HCT116 (cell line): Measurements from ENCODE around the gene FN3KRP. TPM values are rescaled to one million over a fixed set of nuclear protein-coding genes. Genes with fewer than 3 reads are reported as not detected.

ENCODE experiments used
- ATAC-seq: fragments of 200-7000 bp; cut with Tn5 transposase; 2 replicates; pipeline ENCODE4 v1.9.1; 2020; ENCODE audit warnings: mild to moderate bottlenecking, moderate library complexity
- BruUV-seq: library from RNA; stranded (reverse); fragments of 400-500 nt; replicated peaks from 2 replicates; lab custom pipeline; 2021; lab: Mats Ljungman, UMichigan
- CTCF ChIA-PET: fragments of 300-600 bp; sonication (Branson Sonifier 250); formaldehyde crosslinking; loops from one replicate; lab custom pipeline; 2021; ENCODE audit warnings: antibody characterized with exemption; lab: Charles Lee
- POLR2A ChIA-PET: fragments of 300-600, 350-600 bp; sonication (Branson Sonifier 250); formaldehyde crosslinking; loops from one replicate; lab custom pipeline; 2021; ENCODE audit warnings: antibody characterized with exemption; lab: Charles Lee
- RAD21 ChIA-PET, 2 experiments: fragments of 300-600 bp; sonication (Branson Sonifier 250); formaldehyde crosslinking; loops; one replicate each; lab custom pipeline; 2023; ENCODE audit warnings: low total read pairs in 2 of 2; ENCODE audit not compliant: uncharacterized antibody in 2 of 2, unreplicated experiment in 2 of 2, low non-redundant PET in 1 of 2; lab: Charles Lee
- DNase-seq: peaks from one replicate; pipeline ENCODE4 v3.0.0-alpha.2; 2010; ENCODE audit warnings: low read depth, low spot score
- H2AFZ ChIP-seq: fragments of 200-600 bp; shearing (Covaris generic), sonication (generic); 2 replicates; pipeline ENCODE4 v1.6.1; 2017; ENCODE audit warnings: low read depth, mixed run types, mixed read lengths, antibody characterized with exemption, low read length; ENCODE audit not compliant: poor library complexity, severe bottlenecking
- H3K27ac ChIP-seq: 2 replicates; pipeline ENCODE4 v1.5.1; 2012; ENCODE audit warnings: low read depth, low read length
- H3K27me3 ChIP-seq: fragments of 200-600 bp; sonication (generic); 2 replicates; pipeline ENCODE4 v1.6.1; 2016; ENCODE audit warnings: mixed run types, low read length, mixed read lengths; ENCODE audit not compliant: insufficient read depth
- H3K36me3 ChIP-seq, 2 experiments: fragments of 200-500 bp in 1 of 2; fragments of 200-600 bp in 1 of 2; sonication (Bioruptor generic) in 1 of 2; sonication (generic) in 1 of 2; 2 replicates each; pipeline versions ENCODE4 v1.5.1 to v1.6.1; 2014 to 2016; ENCODE audit warnings: low read length in 2 of 2, inconsistent platforms in 1 of 2, mixed read lengths in 1 of 2, mixed run types in 1 of 2; ENCODE audit not compliant: insufficient read depth in 2 of 2, control insufficient read depth in 1 of 2
- H3K4me1 ChIP-seq, 2 experiments: fragments of 200-600 bp in 1 of 2; sonication (generic) in 1 of 2; 2 replicates each; pipeline versions ENCODE4 v1.5.1 to v1.6.1; 2012 to 2017; ENCODE audit warnings: low read length in 2 of 2, inconsistent platforms in 1 of 2, mild to moderate bottlenecking in 1 of 2, mixed read lengths in 1 of 2, mixed run types in 1 of 2, moderate library complexity in 1 of 2; ENCODE audit not compliant: insufficient read depth in 2 of 2, control insufficient read depth in 1 of 2
- H3K4me2 ChIP-seq: fragments of 200-600 bp; sonication (generic); 2 replicates; pipeline ENCODE4 v1.6.1; 2017; ENCODE audit warnings: mixed run types, low read length, mixed read lengths
- H3K4me3 ChIP-seq, 2 experiments: fragments of 200-600 bp in 1 of 2; sonication (generic) in 1 of 2; replicated peaks in 1 of 2; 2 replicates each; pipeline ENCODE4 v1.5.1; 2011 to 2016; ENCODE audit warnings: low read length in 2 of 2, control low read depth in 1 of 2, low read depth in 1 of 2, mild to moderate bottlenecking in 1 of 2, mixed read lengths in 1 of 2, mixed run types in 1 of 2
- H3K79me2 ChIP-seq: fragments of 200-600 bp; sonication (generic); 2 replicates; pipeline ENCODE4 v1.6.1; 2017; ENCODE audit warnings: mild to moderate bottlenecking, mixed run types, low read length, moderate library complexity, mixed read lengths; ENCODE audit not compliant: insufficient read depth
- H3K9ac ChIP-seq: fragments of 200-600 bp; sonication (generic); 2 replicates; pipeline ENCODE4 v1.6.1; 2016; ENCODE audit warnings: low read length, mixed read lengths
- H3K9me2 ChIP-seq: fragments of 200-600 bp; sonication (generic), shearing (Covaris generic); 2 replicates; pipeline ENCODE4 v1.6.1; 2017; ENCODE audit warnings: mixed run types, mild to moderate bottlenecking, moderate library complexity; ENCODE audit not compliant: insufficient read depth
- H3K9me3 ChIP-seq, 2 experiments: fragments of 200-500 bp in 1 of 2; fragments of 200-600 bp in 1 of 2; sonication (Bioruptor generic) in 1 of 2; sonication (generic) in 1 of 2; 2 replicates each; pipeline ENCODE4 v1.6.1; 2014 to 2017; ENCODE audit warnings: low read length in 2 of 2, mixed read lengths in 2 of 2, inconsistent platforms in 1 of 2, low read depth in 1 of 2, mild to moderate bottlenecking in 1 of 2, mixed run types in 1 of 2, moderate library complexity in 1 of 2; ENCODE audit not compliant: control insufficient read depth in 1 of 2, insufficient read depth in 1 of 2
- H4K20me1 ChIP-seq: fragments of 200-600 bp; sonication (generic), shearing (Covaris generic); 2 replicates; pipeline ENCODE4 v1.6.1; 2017; ENCODE audit warnings: mixed run types, mild to moderate bottlenecking, moderate library complexity; ENCODE audit not compliant: insufficient read depth
- ATF3 ChIP-seq: IDR thresholded peaks from 2 replicates; pipeline ENCODE4 v1.6.1; 2012
- CBX3 ChIP-seq: IDR thresholded peaks from 2 replicates; pipeline ENCODE4 v1.6.1; 2012; ENCODE audit warnings: low read depth
- CEBPB ChIP-seq: IDR thresholded peaks from 2 replicates; pipeline ENCODE4 v1.6.1; 2012; ENCODE audit warnings: low read depth
- ELF1 ChIP-seq: IDR thresholded peaks from 2 replicates; pipeline ENCODE4 v1.6.1; 2012; ENCODE audit warnings: low read depth, borderline replicate concordance
- EZH2 ChIP-seq: fragments of 200-600 bp; sonication (generic); IDR thresholded peaks from 2 replicates; pipeline ENCODE4 v1.6.1; 2017; ENCODE audit warnings: antibody characterized with exemption, mixed run types
- EZH2phosphoT487 ChIP-seq: fragments of 200-600 bp; IDR thresholded peaks from 2 replicates; pipeline ENCODE4 v1.6.1; 2018; ENCODE audit warnings: antibody characterized with exemption, borderline replicate concordance
- FOSL1 ChIP-seq: IDR thresholded peaks from 2 replicates; pipeline ENCODE4 v1.6.1; 2012; ENCODE audit warnings: low read depth
- MAX ChIP-seq: IDR thresholded peaks from 2 replicates; pipeline ENCODE4 v1.6.1; 2012
- POLR2A ChIP-seq: IDR thresholded peaks from 2 replicates; pipeline ENCODE4 v1.7.0; 2011; ENCODE audit warnings: borderline replicate concordance; ENCODE audit not compliant: insufficient read depth, insufficient read length; ENCODE audit errors: extremely low read depth
- POLR2AphosphoS5 ChIP-seq: IDR thresholded peaks from 2 replicates; pipeline ENCODE4 v1.6.1; 2011; ENCODE audit warnings: mild to moderate bottlenecking, low read depth, low read length, moderate library complexity
- RAD21 ChIP-seq: IDR thresholded peaks from 2 replicates; pipeline ENCODE4 v1.6.1; 2012; ENCODE audit warnings: low read depth, mild to moderate bottlenecking
- SIN3A ChIP-seq: IDR thresholded peaks from 2 replicates; pipeline ENCODE4 v1.6.1; 2012; ENCODE audit warnings: low read depth
- SP1 ChIP-seq: IDR thresholded peaks from 2 replicates; pipeline ENCODE4 v1.6.1; 2012; ENCODE audit warnings: low read depth
- SRF ChIP-seq: IDR thresholded peaks from 2 replicates; pipeline ENCODE4 v1.6.1; 2012; ENCODE audit warnings: low read depth
- TCF7L2 ChIP-seq: IDR thresholded peaks from 2 replicates; pipeline ENCODE4 v1.7.0; 2011; ENCODE audit warnings: borderline replicate concordance, inconsistent platforms; ENCODE audit not compliant: insufficient read depth, insufficient read length; ENCODE audit errors: extremely low read depth
- ZNF274 ChIP-seq: fragments of 200-500 bp; sonication (Bioruptor generic); IDR thresholded peaks from 2 replicates; pipeline ENCODE4 v1.6.1; 2014; ENCODE audit warnings: mild to moderate bottlenecking, low read depth, low read length, inconsistent platforms
- intact Hi-C: fragments of 100-400 bp; cut with micrococcal nuclease; formaldehyde crosslinking; loops from 2 replicates; pipeline ENCODE4 v1.10.0; 2022
- total RNA-seq: library from RNA; stranded (reverse); gene quantifications from one replicate; pipeline ENCODE4 v1.2.1, GENCODE V29; 2021; ENCODE audit not compliant: unreplicated experiment
- TF ChIP-seq, protein P1 (sequence below): IDR thresholded peaks from 2 replicates; pipeline ENCODE4 v1.6.1; 2012; ENCODE audit warnings: low read depth
- TF ChIP-seq, protein P2 (sequence below), 3 experiments: fragments of 200-600 bp in 1 of 3; sonication (generic) in 1 of 3; IDR thresholded peaks in 2 of 3; conservative IDR thresholded peaks in 1 of 3; 2 replicates each; pipeline ENCODE4 v1.5.1; 2012 to 2017; ENCODE audit warnings: low read depth in 2 of 3, low read length in 2 of 3, antibody characterized with exemption in 1 of 3, borderline replicate concordance in 1 of 3, control low read depth in 1 of 3, mild to moderate bottlenecking in 1 of 3, mixed read lengths in 1 of 3, mixed run types in 1 of 3, moderate library complexity in 1 of 3; ENCODE audit not compliant: insufficient read depth in 1 of 3

The FN3KRP gene
- total RNA-seq, 1 experiment from 2014 or later, result 35.2 TPM

GRCh38 chr17:82689077-82689476 is 27.4 kb upstream of the FN3KRP start:
- RAD21 ChIA-PET, result no interaction called here
- H3K4me3 ChIP-seq, result no peak overlapping the region
- BruUV-seq, result no TSS peak
- DNase-seq, result no peak
- TF ChIP-seq, protein P1, sequence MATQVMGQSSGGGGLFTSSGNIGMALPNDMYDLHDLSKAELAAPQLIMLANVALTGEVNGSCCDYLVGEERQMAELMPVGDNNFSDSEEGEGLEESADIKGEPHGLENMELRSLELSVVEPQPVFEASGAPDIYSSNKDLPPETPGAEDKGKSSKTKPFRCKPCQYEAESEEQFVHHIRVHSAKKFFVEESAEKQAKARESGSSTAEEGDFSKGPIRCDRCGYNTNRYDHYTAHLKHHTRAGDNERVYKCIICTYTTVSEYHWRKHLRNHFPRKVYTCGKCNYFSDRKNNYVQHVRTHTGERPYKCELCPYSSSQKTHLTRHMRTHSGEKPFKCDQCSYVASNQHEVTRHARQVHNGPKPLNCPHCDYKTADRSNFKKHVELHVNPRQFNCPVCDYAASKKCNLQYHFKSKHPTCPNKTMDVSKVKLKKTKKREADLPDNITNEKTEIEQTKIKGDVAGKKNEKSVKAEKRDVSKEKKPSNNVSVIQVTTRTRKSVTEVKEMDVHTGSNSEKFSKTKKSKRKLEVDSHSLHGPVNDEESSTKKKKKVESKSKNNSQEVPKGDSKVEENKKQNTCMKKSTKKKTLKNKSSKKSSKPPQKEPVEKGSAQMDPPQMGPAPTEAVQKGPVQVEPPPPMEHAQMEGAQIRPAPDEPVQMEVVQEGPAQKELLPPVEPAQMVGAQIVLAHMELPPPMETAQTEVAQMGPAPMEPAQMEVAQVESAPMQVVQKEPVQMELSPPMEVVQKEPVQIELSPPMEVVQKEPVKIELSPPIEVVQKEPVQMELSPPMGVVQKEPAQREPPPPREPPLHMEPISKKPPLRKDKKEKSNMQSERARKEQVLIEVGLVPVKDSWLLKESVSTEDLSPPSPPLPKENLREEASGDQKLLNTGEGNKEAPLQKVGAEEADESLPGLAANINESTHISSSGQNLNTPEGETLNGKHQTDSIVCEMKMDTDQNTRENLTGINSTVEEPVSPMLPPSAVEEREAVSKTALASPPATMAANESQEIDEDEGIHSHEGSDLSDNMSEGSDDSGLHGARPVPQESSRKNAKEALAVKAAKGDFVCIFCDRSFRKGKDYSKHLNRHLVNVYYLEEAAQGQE, result no peak
- no peak for TF ChIP-seq SIN3A
- TF ChIP-seq RAD21, result no peak
- no peak for TF ChIP-seq EZH2
- TF ChIP-seq TCF7L2, result no peak
- TF ChIP-seq CBX3, result no peak
- TF ChIP-seq ATF3, result no peak
- TF ChIP-seq, protein P2, sequence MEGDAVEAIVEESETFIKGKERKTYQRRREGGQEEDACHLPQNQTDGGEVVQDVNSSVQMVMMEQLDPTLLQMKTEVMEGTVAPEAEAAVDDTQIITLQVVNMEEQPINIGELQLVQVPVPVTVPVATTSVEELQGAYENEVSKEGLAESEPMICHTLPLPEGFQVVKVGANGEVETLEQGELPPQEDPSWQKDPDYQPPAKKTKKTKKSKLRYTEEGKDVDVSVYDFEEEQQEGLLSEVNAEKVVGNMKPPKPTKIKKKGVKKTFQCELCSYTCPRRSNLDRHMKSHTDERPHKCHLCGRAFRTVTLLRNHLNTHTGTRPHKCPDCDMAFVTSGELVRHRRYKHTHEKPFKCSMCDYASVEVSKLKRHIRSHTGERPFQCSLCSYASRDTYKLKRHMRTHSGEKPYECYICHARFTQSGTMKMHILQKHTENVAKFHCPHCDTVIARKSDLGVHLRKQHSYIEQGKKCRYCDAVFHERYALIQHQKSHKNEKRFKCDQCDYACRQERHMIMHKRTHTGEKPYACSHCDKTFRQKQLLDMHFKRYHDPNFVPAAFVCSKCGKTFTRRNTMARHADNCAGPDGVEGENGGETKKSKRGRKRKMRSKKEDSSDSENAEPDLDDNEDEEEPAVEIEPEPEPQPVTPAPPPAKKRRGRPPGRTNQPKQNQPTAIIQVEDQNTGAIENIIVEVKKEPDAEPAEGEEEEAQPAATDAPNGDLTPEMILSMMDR (IDR thresholded peaks at IDR 0.05 in 2 of 3, conservative IDR thresholded peaks at IDR 0.05 in 1 of 3; ENCODE audit: borderline replicate concordance in 1 of 3, insufficient read depth in 1 of 3, low read depth in 2 of 3, low read length in 2 of 3), result no peak
- no peak for TF ChIP-seq FOSL1
- TF ChIP-seq POLR2AphosphoS5, result no peak
- TF ChIP-seq SRF, result no peak
- no peak for TF ChIP-seq ELF1
- no peak for TF ChIP-seq POLR2A
- TF ChIP-seq SP1, result no peak
- no peak for TF ChIP-seq ZNF274
- TF ChIP-seq MAX, result no peak
- TF ChIP-seq CEBPB, result no peak
- TF ChIP-seq EZH2phosphoT487, result no peak
- H3K9ac ChIP-seq, result no peak overlapping the region
- H3K27me3 ChIP-seq, result no peaks in the 10 kb centered on the region
- peaks cover 1 to 7% of the 10 kb centered on the region in 2 experiments; a peak in 2 of 4 replicates for H3K9me3 ChIP-seq
- CTCF ChIA-PET, result no interaction called here
- H3K4me2 ChIP-seq, result no peak overlapping the region
- no peaks in the 10 kb centered on the region for H3K79me2 ChIP-seq
- intact Hi-C loops, result no loop called here
- no peaks in the 10 kb centered on the region for H3K9me2 ChIP-seq
- POLR2A ChIA-PET, result no interaction called here
- H3K27ac ChIP-seq, result no peak overlapping the region
- no peak for ATAC-seq
- H3K4me1 ChIP-seq, result peaks cover 0 to 5% of the 10 kb centered on the region in 2 experiments; a peak in 1 of 4 replicates
- no peaks in the 10 kb centered on the region for H4K20me1 ChIP-seq
- no peaks in the 10 kb centered on the region for H3K36me3 ChIP-seq
- H2AFZ ChIP-seq, result no peak overlapping the region
